GM08714 (cell line): ENCODE results near the gene SMIM3.
A peak's percentile ranks its signal among the peaks of the same experiment; 100 is the strongest.
"Not testable (repeated sequence)": the region's sequence is repeated elsewhere in the genome, so short reads cannot be mapped to it uniquely, and the experiment has no call there.

Experiments
- H3K4me3 ChIP-seq: fragments of 200-500 bp; sonication (Bioruptor generic); 2 replicates; pipeline ENCODE4 v1.5.1; 2014; ENCODE audit warnings: mild to moderate bottlenecking, low read length, inconsistent platforms
- ZNF274 ChIP-seq: IDR thresholded peaks from 2 replicates; pipeline ENCODE4 v1.6.1; 2012; ENCODE audit warnings: mild to moderate bottlenecking, low read depth, low read length

The SMIM3 gene

GRCh38 chr5:150797384-150797783 lies 18.8 kb downstream of the SMIM3 start:
- H3K4me3 ChIP-seq = no peak overlapping the region
- no peak for TF ChIP-seq ZNF274

- H3K4me3 ChIP-seq = 0 out of 2 replicates have a peak overlapping the region, but pooled peaks have one; percentile 14
- TF ChIP-seq ZNF274 = no peak
Observed at GRCh38 chr5:150801117-150801927, 22.8 kb downstream of the SMIM3 start.

- TF ChIP-seq ZNF274 = no peak
- H3K4me3 ChIP-seq = no peak overlapping the region
Observed at GRCh38 chr5:150804388-150804787, 25.8 kb downstream of the SMIM3 start.

GRCh38 chr5:150809363-150809762 lies 30.8 kb downstream of the SMIM3 start:
- TF ChIP-seq ZNF274 = no peak
- H3K4me3 ChIP-seq = no peak overlapping the region

GRCh38 chr5:150815010-150815409 lies 36.5 kb downstream of the SMIM3 start:
- H3K4me3 ChIP-seq = no peak overlapping the region
- no peak for TF ChIP-seq ZNF274

GRCh38 chr5:150816946-150817345 lies 38.4 kb downstream of the SMIM3 start:
- H3K4me3 ChIP-seq = no peak overlapping the region
- no peak for TF ChIP-seq ZNF274

GRCh38 chr5:150829744-150830143 lies 51.2 kb downstream of the SMIM3 start:
- H3K4me3 ChIP-seq = no peak overlapping the region
- TF ChIP-seq ZNF274 = no peak

- H3K4me3 ChIP-seq = not testable (repeated sequence)
Observed at GRCh38 chr5:150831821-150832220, 53.3 kb downstream of the SMIM3 start.

- no peak overlapping the region for H3K4me3 ChIP-seq
- no peak for TF ChIP-seq ZNF274
Observed at GRCh38 chr5:150836064-150836463, 57.5 kb downstream of the SMIM3 start.

- no peak overlapping the region for H3K4me3 ChIP-seq
- no peak for TF ChIP-seq ZNF274
Observed at GRCh38 chr5:150836703-150837102, 58.1 kb downstream of the SMIM3 start.

GRCh38 chr5:150845185-150845859 lies 66.8 kb downstream of the SMIM3 start:
- not testable (repeated sequence) for H3K4me3 ChIP-seq

GRCh38 chr5:150846308-150846653 lies 67.7 kb downstream of the SMIM3 start, which contains the start of gene IRGM:
IRGM (plus strand) TSS chr5:150846521; CDS start chr5:150848124, 1,603 bp downstream.
- peak within 1 kb of the TSS; percentile 15; the same call in 1 of the 2 replicates for H3K4me3 ChIP-seq
